HG03135 (cell line): ENCODE data around the gene PCK2.
A peak's percentile ranks its signal among the peaks of the same experiment; 100 is the strongest.

Source experiments
- ATAC-seq: cut with Tn5 transposase; IDR thresholded peaks from one replicate; pipeline ENCODE4 v1.9.1; 2021; ENCODE audit warnings: mild to moderate bottlenecking, moderate library complexity; ENCODE audit not compliant: unreplicated experiment

The PCK2 gene

GRCh38 chr14:24135834-24136683 is 41.9 kb downstream of the PCK2 start, which contains the start of gene PSME1:
Gene PSME1 (plus strand): TSS chr14:24136194. CDS start chr14:24136263, 69 bp downstream.
- ATAC-seq, result peak; percentile 87

- no peak for ATAC-seq
Measured at GRCh38 chr14:24136684-24137528, 42.8 kb downstream of the PCK2 start.

GRCh38 chr14:24137529-24138395 is 43.7 kb downstream of the PCK2 start:
- ATAC-seq, result no peak

GRCh38 chr14:24138396-24139271 is 44.5 kb downstream of the PCK2 start:
- no peak for ATAC-seq

GRCh38 chr14:24139272-24139934 is 45.3 kb downstream of the PCK2 start:
- ATAC-seq, result no peak

DNA sequence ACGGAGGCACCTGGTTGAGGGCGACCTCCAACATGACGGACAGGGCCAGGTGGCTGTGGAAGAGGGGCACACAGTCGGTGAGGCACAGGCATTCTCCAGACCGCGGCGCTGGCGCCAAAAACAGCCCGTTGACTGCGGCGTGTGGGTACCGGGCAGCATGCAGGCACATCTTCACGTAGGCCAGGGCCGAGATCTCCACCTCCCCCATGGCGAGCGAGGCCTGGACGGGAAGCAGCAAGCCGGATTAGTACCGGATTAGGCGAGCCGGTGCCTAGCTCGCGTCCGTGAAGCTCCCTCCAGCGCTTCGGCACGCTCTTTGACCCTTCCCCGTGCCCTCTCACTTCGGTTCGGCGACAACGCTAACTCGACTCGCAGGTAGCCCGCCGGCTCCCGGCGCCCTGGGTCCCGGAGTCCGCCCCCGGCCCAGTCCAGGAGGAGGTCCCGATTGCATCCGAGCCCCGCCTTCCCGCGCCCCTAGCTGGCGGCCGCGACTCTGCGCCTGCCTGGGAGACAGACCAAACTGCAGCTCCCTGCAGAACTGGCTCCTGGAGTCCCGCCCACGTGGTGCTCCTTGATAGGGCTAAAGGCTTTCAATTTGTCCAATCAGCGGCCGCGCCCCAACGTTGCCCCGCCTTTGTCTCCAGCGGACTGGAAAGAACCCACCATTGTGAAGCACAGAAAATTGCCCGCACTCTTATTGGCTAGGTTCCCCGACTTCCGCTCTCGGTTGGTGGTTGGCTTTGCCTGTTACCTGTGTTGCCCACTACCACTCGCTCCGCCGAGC is 47.2 kb downstream of the PCK2 start, which contains the start of gene EMC9:
EMC9 (minus strand) TSS at position 495 of the 784 bp plus-strand sequence; CDS start at position 208, 287 bp downstream.
- peak; percentile 78 for ATAC-seq

DNA sequence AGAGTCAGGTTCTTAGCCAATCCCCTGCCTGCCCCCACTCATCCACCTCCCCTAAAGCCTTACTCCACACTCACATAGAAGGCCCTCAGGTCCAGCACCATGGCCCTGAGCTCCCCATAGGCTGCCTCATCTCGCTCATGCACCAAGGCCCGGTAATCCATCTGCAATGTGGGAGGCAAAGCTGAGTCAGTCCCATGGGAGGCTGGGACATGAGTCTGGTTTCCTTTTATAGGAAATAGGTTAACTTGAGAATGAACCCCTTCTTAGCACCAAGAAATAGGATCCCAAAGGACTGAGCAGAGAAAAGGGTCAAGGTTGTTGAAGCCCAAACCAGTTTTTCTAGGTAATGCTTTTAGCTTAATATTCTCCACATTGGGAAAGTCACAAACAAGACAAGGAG is 49.4 kb downstream of the PCK2 start:
- ATAC-seq, result no peak

- no peak for ATAC-seq
Measured at GRCh38 chr14:24144451-24144850, 50.3 kb downstream of the PCK2 start.

GRCh38 chr14:24145219-24145618 is 51.1 kb downstream of the PCK2 start:
- no peak for ATAC-seq

DNA sequence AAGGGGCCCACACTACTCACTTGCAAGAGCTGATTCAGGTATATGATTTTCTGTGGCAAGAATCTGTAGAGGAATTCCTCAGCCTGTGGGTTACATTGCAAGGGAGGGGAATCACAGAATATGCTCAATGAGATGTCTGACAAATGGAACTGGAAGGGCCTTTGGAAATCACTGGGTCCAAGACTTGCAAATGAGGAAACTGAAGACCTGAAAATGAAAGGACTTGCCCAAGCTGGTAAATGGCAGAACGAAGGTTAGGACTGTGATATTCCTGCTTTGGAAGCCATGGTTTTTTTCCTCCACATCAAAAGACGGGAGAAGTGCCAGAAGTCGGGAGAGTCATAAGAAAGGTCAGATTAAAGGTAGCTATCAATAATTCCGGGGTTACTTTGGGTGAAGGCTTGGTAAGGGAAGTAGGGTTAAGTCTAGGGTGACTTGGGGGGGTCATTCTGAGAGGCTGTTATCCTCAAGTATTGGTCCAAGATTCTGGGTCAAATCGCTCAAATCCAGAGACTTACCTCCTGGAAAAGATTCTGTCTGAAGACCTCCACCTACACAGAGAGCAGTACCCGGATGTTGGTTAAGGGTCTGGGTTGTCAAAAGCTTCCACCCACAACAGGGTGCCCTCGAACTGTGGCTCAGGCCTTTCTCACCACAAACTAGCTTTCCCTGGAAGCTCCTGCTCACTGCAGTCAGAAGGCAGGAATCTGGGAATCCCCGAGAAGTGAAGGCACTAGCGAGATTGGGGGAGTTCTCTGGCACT is 51.8 kb downstream of the PCK2 start:
- no peak for ATAC-seq

DNA sequence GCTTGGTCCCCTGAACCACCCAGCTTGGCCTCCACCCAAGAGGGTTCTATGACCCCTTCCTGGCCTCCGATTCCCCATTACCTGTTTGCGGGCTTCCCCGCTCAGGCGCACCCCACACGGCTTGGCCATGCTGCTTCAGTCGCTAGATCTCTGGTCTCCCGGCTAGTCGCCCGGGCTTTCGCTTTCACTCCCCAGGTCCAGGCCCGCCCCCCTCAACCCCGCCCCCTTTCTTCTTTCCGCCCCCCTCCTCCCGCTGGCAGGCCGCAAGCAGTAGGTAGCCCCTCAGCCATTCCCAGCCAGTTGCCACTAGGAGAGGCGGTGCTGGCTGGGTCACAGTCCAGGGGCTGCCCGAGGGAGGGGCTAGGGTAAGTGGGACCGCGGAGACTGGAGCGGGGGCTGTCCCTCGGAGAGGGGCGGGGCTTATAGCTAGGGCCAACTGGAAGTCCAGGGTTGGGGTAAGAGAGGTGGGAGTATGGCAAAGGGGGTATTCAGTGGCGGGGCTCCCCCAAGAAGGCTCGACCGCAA is 52.4 kb downstream of the PCK2 start, which contains the start of gene PSME2:
PSME2 (minus strand) TSS at position 158 of the 525 bp plus-strand sequence; CDS start at position 129, 29 bp downstream.
- peak; percentile 59 for ATAC-seq

DNA sequence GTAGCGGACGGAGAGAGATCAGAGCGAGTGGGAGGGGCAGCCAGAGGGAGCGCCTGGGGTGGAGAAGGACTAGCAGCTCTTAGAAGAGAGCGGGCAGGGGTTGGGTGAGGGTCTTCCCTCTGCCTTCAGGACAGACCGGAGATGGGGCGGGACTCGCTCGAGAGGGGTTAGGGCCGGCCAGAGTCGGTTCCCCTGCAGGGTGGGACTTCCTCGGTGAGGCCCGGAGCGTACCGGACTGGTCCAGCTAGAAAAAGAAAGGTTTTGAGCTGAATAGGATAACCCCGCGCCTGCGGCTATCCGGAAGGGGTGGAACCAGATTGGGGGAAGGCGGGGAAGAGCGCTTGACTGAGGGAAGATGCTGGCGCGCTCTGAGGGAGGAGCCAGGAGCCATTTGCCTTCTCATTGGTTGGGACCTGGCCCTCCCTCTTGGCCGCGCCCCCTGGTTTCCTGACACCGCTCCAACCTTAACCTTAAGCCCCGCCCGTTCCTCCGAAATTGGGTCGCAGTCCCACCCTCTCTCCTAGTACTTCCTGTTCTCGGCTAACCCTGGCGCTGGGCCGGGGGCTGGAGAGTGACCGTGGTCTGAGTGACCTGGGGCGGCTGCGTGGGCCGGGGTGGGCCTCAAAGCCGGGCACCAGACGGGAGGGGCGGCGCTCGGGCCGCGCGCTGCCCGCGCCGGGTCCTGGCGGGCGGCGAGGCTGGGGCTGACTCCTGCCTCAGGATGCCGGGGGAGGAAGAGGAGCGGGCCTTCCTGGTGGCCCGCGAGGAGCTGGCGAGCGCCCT is 53.1 kb downstream of the PCK2 start, which contains the start of gene RNF31:
RNF31 (plus strand) TSS at position 521 of the 783 bp plus-strand sequence; CDS start at position 722, 201 bp downstream.
- peak; percentile 79 for ATAC-seq

GRCh38 chr14:24147761-24148428 is 53.8 kb downstream of the PCK2 start:
- ATAC-seq, result no peak

DNA sequence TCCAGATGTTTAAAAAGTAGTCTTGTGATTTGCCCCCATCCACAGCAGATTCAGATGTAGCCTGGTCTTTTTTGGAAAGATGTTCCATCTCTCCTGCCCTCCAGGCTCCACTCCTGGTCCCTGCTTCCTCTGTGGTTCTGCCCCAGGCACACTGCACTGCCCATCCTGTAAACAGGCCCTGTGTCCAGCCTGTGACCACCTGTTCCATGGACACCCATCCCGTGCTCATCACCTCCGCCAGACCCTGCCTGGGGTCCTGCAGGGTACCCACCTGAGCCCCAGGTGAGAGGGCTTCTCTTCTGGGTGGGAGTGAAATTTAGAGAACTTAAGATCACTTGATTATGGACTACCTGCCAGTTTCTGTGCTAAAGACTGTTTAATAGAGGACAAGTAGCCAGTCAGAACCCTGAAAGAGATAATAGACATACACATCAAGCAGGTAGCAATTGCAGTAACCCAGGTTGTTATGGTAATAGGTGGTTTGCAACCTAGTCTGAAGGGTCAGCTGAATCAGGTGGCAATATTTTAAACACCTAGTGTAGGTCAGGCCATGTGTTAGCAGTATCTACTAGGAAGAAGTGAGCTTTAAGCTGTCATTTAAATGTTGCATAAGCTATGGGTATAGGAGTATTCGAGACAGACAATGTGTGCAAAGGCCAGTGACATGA is 55.3 kb downstream of the PCK2 start:
- ATAC-seq, result no peak

DNA sequence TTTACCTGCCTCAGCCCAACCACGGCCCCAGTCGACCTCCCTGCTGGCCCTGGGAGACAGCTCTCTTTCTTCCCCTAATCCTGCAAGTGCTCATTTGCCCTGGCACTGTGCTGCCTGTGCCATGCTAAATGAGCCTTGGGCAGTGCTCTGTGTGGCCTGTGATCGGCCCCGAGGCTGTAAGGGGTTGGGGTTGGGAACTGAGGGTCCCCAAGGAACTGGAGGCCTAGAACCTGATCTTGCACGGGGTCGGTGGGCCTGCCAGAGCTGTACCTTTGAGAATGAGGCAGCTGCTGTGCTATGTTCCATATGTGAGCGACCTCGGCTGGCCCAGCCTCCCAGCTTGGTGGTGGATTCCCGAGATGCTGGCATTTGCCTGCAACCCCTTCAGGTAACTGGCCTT is 56.0 kb downstream of the PCK2 start:
- ATAC-seq, result no peak
